Activated T-helper 1 cell treated with anti-CD3 and anti-CD28 coated beads, Interleukin-2, amount 50 U/mL, for 16 hours (primary cell): Measurements from ENCODE around the gene PDE8B.

Experiments used
- DNase-seq, 2 donors: peaks; one replicate each; pipeline ENCODE4 v3.0.0-alpha.2; 2020; ENCODE audit warnings: low read depth in 1 of 2, low spot score in 1 of 2

Gene PDE8B

DNA sequence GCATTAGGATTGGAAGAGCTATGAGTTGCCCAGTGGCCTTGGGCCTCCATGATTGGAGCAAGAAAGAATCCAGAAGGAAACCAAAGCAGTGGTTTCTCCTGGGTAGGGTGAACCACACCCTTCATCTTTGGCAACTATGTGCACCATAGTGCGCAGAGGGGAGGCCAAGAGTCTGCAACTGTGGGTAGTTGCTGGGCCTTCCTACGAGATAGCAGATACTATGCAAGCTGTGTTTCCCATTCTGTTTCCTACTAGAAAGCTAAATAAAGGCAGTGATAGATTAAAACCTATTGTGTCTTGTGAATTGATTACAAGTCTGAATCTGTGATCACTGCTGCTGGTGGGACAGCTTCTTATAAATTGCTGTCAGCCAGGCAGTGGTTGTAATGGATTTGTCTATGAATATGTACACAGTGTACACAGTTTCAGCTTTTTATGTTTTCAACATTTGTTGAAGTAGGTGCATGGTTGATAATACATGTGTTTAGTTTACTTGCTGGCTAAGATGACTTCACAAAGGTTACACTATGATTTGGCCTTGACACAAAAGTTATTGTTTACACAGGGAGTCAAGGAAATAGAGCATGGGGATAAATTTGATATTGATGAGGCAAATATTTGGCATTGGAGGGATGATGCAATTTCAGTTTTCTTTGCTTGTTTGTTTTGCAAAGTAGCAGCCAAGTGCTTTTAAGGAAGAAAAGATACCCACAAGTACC, 23.7 kb upstream of the PDE8B start:
- DNase-seq, result no peak

DNA sequence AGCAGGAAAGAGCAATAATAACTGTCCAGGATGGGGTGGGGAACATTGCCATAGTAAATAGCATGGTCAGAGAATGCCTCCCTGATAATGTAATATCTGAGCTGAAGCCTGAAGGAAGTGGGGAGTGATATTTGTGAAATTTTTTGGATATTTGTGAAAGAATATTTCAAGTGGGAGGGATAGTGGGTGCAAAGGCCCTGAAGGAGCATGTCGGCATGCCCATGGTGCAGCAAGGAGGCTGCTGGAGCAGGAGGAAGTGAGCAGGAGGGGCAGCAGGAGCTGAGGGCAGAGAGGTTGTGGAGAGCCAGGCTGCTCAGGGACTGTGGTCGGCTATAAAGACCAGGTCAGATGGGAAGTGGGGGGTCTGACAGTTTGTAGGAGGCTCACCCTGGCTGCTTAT, 21.1 kb upstream of the PDE8B start:
- DNase-seq, result no peak

DNA sequence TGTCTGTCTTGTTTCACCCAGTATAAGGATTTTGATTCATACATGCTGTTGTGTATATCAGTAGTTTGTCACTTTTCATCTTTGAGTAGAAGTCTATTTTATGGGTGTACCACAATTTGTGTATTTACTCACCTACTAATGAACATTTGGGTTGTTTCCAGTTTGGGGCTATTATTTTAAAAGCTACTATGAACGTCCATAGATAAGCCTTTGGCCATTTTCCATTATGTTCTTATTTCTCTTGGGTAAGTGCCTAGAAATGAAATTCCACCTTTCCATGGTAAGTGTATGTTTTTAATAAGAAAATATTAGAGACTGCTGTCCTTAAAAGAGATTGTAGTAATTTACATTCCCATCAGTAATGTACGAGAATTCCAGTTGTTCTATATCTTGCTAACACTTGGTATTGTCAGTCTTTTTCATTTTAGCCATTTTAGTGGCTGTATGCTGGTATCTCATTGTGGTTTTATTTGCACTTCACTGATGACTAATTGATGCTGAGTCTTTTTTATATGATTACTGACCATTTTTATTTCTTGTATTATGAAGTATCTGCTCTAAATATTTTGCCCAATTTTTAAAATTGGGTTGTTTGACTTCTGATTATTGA, 17.9 kb upstream of the PDE8B start:
- DNase-seq, result no peak

DNA sequence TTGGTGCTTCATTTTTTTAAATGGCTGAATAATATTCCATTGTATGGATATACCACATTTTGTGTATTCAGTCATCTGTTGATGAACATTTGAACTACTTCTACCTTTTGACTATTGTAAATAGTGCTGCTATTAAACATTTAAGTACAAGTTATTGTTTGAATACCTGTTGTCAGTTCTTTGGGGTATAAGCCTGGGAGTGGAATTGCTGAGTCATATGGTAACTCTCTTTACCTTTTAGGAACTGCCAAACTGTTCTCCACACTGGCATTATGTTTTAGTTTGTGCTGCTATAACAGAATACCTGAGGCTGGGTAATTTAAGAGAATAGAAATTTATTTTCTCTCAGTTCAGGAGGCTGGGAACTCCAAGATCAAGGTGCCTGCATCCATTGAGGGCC, 15.7 kb upstream of the PDE8B start:
- no peak for DNase-seq

DNA sequence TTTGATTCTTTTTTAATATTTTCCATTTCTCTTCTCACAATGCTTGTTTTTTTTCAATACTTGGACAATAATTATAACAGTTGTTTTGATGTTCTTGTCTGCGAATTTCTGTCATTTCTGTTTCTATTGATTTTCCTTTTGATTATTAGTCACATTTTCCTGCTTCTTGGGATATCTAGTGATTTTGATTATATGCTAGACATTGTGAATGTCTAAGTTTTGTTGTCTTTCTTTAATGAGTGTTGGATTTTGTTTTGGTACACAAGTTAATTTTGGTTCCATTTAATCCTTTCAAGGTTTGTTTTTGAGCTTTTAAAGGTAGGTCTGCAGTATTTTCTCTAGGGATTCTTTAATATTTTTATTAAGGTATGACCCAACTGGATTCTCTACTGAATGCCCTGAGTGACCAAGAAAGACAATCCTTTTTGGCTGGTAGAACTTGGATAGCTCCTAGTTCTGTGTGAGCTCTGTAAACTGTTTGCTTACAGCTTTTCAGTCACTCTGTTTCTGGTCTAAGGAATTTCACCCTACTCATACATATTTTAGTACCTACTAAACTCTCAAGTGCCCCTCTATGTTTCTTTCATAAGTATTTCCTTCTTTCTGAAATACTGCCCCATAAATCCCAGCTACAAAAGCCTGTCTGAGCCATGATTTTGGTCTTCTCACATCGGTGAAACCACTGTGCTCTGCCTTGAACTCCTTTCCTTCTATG, 12.5 kb upstream of the PDE8B start:
- DNase-seq, result no peak

DNA sequence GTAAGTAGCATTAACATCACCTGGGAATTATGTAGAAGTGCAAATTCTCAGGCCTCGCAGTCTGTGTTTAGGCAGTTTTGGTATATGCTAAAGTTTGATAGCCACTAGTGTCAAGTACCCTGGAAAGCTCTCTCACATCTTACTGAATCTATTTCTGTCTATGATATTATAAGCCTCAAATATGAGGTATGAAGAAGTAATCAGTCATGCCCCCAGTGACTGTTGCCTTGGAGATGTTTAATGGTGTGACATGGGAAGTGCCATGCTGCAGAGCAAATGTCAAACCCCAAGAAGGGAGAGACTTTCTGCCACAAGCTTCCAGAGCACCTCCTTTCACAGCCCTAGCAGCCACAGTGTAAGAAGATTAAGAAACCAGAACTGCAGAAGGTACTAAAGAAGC, 9.8 kb upstream of the PDE8B start:
- no peak for DNase-seq

DNA sequence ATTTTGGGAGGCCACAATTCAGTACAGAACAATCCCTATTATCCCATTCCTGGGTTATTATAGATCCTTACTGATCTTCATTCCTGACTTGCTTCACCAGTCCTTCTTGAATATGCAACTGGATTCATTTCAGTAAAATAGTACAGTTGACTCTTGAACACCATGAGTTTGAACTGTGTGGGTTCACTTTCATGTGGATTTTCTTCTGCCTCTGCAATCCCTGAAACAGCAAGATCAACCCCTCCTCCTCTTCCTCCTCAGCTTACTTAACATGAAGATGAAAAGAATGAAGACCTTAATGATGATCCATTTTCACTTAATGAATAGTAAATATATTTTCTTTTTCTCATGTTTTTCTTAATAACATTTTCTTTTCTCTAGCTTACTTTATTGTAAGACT, 8.3 kb upstream of the PDE8B start:
- no peak for DNase-seq

DNA sequence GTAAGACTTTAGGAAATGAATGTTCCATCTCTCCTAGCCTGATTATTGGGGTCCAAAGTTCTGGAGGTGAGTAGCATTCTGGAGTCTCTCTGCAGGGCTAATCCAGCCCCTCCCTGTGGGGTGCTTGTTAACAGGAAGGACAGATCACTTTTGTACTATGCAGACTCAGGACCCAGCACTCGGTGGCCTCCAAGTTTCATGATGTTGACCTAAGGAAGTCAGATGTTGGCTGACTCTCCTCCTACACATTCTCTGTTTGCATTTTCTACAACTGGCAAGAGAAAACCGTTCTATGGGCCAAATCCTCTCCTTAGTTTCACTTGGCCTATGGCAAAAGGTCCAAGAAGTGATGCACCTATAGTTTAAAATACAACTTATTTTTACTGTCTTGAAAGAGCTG, 5.5 kb upstream of the PDE8B start:
- no peak for DNase-seq

DNA sequence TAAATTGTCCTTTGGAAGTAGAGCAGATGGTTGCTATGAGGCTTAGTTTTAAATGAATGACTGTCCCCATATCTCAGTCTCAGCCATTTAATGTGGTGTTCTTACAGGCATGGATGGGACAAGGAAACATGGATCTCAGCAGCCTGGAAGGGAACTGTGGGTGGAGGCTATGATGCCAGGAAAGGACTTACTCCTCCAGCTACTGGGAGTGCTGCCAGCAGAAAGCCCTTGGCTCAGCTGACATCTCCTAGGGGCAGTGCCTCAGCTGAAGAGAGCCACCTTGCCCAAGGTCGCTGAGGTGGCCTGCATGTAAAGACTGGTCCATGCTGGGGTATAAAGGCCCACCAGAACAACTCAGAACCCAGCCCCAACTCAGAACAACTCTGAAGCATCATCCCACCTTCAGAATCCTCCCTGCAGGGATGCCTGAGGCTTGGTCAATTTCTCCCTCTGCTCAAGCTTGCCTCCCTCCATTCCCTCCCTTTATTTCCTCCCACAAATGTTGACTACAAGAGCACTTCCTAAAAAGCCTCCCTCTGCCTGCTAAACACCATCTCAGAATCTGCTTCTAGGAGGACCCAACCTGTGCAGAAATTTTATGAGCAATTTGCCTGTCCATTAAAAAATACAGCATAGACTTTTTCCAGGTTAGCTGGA, 1.8 kb upstream of the PDE8B start:
- DNase-seq, result no peak

DNA sequence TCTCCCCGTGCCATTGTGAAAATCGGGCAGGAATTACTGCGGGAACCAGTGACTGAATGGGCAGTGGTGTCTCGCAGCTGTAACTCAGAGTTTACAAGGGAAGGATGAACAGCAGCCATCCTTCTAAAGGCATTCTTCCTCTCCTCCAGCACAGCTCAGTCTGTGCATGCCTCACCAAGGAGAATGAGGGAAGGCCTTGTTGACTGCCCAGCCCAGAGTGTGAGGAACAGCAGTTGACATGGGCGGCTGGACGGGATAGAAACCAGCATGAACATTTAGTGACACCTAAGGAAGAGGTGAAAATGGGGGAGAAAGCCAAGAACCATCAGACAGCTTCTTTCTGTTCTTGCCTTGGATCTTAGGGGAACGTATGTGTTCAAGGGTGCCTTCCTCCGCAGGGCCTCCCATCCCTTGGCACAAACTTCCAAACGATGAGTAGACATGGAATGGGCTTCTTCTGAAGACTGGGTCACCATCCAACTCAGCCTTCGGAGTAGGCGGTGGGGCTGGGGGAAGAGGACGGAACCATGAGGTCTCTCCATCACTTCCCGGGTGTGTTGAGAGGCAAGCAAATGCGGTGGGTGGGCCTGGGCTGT, 887 bp upstream of the PDE8B start:
- no peak for DNase-seq

DNA sequence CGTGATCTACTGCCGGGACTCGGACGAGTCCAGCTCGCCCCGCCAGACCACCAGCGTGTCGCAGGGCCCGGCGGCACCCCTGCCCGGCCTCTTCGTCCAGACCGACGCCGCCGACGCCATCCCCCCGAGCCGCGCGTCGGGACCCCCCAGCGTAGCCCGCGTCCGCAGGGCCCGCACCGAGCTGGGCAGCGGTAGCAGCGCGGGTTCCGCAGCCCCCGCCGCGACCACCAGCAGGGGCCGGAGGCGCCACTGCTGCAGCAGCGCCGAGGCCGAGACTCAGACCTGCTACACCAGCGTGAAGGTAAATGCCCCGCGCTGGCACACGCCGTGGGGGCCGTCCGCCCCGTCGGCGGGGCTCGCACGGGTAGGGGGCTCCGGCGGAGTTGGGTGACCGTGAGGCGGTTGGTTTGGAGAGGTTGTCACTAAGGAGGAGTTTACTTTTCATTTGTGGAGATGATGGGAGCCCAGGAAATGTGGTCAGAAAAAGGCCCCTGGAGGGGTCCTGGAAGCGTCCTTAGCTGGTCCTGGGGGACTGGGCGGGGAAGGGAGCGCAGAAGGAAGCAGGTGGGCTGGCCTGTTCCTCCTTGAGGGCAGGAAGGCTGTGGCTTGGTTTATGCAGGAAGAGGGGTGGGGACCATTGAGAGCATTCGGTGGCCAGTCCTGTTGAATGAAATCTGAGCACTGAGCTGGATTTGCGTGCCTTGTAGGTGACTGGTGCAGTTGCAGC, 647 bp downstream of the PDE8B start:
- DNase-seq, result no peak

DNA sequence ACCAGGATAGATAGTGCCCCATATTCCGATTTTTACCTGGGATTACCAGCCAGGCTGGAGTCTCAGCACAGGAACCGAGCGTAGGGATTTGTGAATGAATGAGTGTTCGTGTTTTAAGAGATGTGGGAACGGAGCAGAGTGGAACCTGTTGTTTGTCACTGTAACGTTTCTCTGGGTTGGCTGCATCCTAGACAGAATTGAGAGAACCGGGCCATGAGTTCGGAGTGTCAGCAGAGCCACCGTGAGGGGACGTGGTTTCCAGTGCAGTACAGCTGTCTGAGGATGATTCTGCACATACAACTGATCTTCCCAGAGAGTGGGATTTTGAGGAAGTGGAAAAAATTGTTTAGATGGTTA, 1.2 kb downstream of the PDE8B start:
- DNase-seq, result no peak

DNA sequence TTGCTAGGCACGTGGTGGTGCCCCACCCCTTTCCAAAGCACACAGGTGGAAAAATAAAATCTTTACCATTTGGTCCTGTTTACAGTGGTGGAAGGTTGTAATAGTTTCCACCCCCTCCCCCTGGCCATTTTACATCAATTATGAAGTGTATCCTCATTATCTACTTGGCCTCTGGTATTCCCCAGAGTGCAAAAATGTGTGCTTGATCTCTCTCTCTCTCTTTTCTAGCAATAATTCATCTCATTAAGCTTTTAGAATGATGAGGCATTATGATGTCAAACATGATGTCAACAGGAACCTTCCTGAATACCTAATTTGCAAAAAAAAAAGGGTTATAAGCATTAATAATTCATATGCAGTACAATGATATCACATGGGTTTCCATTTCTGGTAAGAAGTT, 3.1 kb downstream of the PDE8B start:
- DNase-seq, result no peak

DNA sequence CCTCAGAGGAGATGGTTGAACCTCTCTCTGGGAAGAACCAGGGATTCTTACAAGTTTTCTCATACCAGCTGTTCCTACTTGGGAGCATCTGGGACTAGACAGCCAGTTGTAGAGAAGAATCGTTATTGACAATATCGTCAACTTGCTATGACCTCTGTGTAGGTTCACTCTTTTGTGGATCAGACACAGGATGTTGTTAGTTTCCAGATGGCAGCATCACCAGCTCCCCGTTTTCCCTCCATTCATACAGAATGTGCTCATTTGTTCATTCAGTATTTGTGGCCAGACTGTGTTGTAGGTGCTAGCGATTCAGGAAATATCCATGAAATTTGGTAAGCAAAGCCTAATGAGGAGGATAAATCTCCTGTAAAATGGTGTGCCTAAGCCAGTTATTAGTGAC, 3.7 kb downstream of the PDE8B start:
- no peak for DNase-seq

DNA sequence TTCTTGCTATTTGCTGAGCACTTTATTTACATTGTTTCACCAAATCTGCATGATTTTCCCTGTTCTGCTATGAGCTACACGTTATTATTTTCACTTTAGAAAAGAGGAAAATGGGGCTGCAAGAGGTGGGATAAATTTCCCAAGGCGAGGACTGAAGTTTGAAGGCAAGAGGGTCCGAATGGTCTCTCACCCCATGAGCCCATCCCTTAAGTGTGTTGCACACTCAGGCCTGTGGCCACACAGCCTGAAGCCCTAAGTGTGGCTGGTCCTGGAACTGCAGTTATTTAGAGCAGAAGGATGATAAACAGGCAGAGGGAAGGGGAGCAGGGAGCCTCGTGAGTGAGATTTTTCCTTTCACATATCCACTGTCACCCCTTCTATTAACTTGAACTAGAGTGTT, 7.8 kb downstream of the PDE8B start:
- no peak for DNase-seq

DNA sequence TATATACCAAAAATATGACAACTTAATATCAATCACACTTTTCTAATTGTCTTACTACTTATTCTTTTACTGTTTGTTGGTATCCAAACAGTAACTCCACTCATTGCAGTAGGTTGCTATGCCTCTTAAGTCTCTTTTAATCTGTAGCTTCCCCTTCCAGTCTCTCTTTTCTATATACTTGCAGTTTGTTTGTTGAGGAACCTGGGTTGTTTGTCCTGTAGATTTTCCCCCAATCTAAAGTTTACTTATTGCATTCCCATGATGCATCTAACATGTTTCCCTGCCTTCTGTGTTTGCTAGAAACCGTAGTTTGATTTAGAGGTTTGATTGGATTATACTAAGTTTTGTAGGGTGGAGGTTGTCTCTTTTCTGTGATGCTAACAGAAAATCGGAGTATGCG, 10.6 kb downstream of the PDE8B start:
- DNase-seq, result no peak

DNA sequence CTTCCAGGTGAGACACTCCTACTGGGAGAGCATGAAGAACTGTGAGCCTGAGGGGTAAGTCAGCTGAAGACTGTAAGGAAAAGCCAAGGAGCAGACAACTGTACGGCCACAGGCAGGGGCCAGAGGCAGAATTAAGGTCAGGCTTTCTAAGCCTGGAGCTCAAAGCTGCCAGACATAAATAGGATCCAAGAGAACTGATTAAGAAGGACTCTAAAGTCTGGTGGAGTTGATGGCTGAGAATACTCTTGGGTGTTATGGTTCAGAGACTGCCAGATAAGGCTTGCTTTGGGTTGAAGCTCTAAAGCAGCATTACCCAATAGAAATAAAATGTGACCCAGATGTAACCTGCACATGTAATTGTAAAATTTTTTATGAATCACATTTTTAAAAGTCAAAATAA, 12.2 kb downstream of the PDE8B start:
- DNase-seq, result no peak

DNA sequence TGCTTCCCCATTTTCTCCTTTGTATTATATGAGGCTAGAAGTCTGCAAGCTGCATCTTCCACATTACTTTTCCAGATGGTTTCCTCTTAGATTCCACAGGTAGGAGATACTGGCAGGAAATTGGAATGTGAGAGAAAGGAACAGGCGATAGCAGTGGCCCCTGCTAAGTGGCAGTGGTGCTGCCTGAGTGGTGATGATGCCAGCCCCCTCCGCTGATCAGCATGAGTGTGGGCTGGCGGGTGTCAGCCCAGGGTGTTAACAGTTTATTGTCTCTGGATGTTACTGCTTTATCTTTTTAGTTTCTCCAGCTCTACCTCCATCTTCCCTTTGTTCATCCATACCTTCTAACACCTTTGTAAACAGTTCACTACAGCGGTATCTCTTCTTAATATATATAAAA, 13.2 kb downstream of the PDE8B start:
- DNase-seq, result no peak

DNA sequence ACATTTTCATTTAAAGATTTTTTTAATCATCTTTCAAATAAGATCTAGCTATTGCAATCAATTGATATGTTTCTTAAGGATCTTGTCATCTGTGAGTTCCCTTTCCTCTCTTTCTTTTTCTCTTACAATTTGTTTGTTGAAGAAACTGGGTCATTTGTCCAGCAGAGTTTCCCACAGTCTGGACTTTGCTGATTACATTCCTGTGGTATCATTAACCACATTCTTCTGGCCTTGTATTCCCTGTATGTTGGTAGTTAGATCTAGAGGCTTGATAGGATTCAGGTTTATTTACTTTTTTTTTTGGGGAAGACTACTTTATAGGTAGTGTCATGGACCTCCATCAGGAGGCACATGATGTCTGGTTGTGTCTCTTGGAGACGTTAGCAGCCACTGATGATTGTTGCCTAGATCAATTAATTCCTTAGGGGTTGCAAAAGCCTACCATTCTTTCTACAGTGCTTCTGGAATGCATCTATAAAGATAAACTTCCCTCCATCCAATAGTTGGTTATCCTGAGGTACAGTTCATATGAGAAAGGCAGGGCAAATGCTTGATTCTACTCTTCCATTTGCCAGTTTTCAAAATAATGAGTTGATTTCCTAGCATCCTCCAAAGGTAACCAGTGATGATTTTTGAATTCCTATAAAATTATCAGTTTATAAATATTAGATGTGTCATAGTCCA, 14.3 kb downstream of the PDE8B start:
- DNase-seq, result no peak

DNA sequence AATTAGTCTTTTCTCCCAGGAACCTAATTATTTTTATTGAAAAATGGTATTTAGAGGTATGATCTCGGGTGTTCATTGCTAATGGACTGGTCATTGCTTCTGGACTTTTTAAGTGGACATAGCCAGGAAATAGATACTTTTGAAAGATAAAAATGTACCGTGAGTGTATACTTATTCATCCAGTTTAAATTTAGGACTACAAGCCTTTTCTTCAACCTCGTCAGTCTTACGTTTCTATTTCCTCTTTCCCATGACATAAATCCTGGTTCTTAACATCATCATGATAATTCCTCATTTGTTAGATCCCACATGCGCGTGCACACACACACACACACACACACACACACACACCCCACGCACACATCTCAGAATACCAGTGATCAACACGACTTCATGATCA, 15.1 kb downstream of the PDE8B start:
- no peak for DNase-seq

DNA sequence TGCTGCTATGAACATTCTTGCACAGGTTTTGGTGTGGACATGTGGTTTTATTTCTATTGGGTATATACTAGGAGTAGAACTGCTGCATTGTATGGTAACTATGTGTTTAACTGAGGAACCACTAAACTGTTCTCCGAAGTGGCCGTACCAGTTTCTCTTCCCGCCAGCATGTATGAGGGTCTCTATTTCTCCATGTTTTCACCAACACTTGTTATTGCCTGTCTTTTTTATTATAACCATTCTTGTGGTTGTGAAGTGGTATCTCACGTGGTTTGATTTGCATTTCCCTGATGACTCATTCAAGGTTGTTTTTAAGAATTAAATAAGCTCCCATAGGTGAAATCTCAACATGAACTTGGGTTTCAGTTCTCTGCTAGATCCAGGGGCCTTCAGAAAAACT, 19.4 kb downstream of the PDE8B start:
- DNase-seq, result no peak
